Activated CD4-positive, alpha-beta T cell treated with anti-CD3 and anti-CD28 coated beads, Interleukin-2, amount 10 ng/mL, durations not matched to agents 24 days and 14 days (primary cell): ENCODE data around the gene PGBD5. TPM values are rescaled to one million over a fixed set of nuclear protein-coding genes. Genes with fewer than 3 reads are reported as not detected.
A peak's percentile ranks its signal among the peaks of the same experiment; 100 is the strongest.

Source experiments
- DNase-seq: peaks from one replicate; pipeline ENCODE4 v3.0.0; 2022
- H3K27ac Mint-ChIP-seq: one replicate; pipeline ENCODE4 v1.8.0; 2022; ENCODE audit warnings: mild to moderate bottlenecking, mixed read lengths
- H3K27me3 Mint-ChIP-seq: one replicate; pipeline ENCODE4 v1.8.0; 2022; ENCODE audit warnings: mixed read lengths
- H3K36me3 Mint-ChIP-seq: one replicate; pipeline ENCODE4 v1.8.0; 2022; ENCODE audit warnings: low read depth, mild to moderate bottlenecking, mixed read lengths
- H3K4me1 Mint-ChIP-seq: one replicate; pipeline ENCODE4 v1.8.0; 2021; ENCODE audit warnings: mixed read lengths
- H3K4me3 Mint-ChIP-seq: one replicate; pipeline ENCODE4 v1.8.0; 2022; ENCODE audit warnings: mild to moderate bottlenecking, moderate library complexity, mixed read lengths
- H3K9me3 Mint-ChIP-seq: one replicate; pipeline ENCODE4 v1.8.0; 2021; ENCODE audit warnings: mixed read lengths
- intact Hi-C: fragments of 100-400 bp; cut with micrococcal nuclease; formaldehyde crosslinking; loops from one replicate; pipeline ENCODE4 v1.15.1; 2023
- total RNA-seq: library from RNA; stranded (reverse); gene quantifications from 2 replicates; pipeline ENCODE4 v1.2.3, GENCODE V29; 2022

PGBD5 gene
- total RNA-seq, 1 donor from 2014 or later, result 0.09 TPM

DNA sequence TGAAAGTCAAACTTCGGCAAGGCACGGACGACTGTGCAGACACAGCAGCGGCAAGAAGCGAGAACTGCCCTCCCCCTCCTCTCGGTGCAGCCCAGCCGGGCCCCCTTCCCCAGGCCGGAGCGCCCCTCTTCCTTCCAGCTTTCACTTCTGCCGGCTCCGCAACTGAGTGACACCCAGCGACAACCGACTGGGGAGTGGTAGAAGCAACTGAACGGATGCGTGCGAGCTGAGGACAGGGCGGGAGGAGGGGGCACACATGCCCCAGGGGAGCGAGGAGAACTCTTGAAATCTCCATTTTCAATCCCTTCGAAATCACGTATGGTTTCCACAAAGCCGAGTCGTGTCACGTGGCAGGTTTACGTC, 146.6 kb downstream of the PGBD5 start:
- Mint-ChIP-seq H3K36me3 (peaks cover 25% of the 10 kb centered on the region), H3K9me3 (no peaks in the 10 kb centered on the region), H3K27me3 (no peaks in the 10 kb centered on the region), H3K4me1 (peaks cover 25% of the 10 kb centered on the region), H3K27ac (no peak overlapping the region), H3K4me3 (no peak overlapping the region)
- no peak for DNase-seq
- intact Hi-C loops, result loop anchor here (10.0 kb wide), 1 partner anchor 175 kb away; no protein-coding TSS in a partner anchor

DNA sequence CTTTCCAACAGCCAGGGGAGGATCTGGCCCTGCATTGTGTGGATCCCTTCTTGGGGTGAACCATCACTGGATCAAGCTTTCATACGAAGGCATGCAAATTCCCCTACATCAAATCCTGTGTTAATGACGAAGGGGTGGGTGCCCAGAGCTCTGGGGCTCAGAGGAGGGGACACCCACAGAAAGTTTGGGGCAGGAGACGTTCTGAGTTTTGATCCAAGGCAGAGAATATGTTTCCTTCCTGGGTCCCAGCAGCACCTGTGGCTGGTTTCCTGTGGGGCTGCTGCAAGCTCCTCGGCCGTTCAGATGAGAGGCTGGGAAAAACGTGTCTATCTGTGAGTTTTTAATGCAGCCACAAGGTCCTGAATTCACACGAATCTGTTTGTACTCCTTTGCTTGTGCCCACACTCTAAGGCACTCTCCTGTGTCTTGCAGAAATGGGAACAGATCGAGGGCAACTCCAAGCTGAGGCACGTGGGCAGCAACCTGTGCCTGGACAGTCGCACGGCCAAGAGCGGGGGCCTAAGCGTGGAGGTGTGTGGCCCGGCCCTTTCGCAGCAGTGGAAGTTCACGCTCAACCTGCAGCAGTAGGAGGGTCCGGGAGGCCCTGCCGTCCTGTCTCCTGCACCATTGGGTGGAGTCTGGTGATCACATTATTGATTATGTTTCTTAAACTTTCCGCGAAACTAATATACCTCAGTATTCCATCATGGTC, 147.1 kb downstream of the PGBD5 start:
- H3K4me1 Mint-ChIP-seq, result peaks cover 28% of the 10 kb centered on the region
- no peak for DNase-seq
- H3K36me3 Mint-ChIP-seq, result peaks cover 26% of the 10 kb centered on the region
- no peak overlapping the region for H3K4me3 Mint-ChIP-seq
- no peaks in the 10 kb centered on the region for H3K27me3 Mint-ChIP-seq
- peak overlapping the region; percentile 32 for H3K27ac Mint-ChIP-seq
- no peaks in the 10 kb centered on the region for H3K9me3 Mint-ChIP-seq
- intact Hi-C loops, result loop anchor here (10.0 kb wide), 1 partner anchor 174 kb away; no protein-coding TSS in a partner anchor

DNA sequence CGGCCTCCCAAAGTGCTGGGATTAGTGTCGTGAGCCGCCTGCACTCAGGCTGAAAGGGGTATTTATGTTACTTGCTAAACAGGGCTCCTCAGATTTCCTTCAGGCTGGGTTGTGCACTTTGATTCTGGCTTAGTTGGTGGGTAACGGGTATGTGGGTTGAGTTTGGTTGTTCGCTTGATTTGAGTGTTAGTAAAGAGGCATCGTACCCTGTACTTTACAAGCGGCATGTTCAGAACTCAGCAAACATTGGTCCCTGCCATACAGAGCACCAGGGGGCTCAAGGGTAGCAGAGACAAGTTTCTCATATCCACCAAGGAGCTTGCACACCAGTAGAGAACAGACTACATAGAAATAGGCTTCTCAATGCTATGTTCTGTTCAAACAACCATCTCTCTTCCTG, 147.8 kb downstream of the PGBD5 start:
- intact Hi-C loops, result loop anchor here (10.0 kb wide), 1 partner anchor 174 kb away; no protein-coding TSS in a partner anchor
- Mint-ChIP-seq H3K27me3 (no peaks in the 10 kb centered on the region), H3K9me3 (no peaks in the 10 kb centered on the region), H3K4me3 (no peak overlapping the region), H3K4me1 (peaks cover 33% of the 10 kb centered on the region), H3K36me3 (peaks cover 26% of the 10 kb centered on the region), H3K27ac (no peak overlapping the region)
- DNase-seq, result no peak

DNA sequence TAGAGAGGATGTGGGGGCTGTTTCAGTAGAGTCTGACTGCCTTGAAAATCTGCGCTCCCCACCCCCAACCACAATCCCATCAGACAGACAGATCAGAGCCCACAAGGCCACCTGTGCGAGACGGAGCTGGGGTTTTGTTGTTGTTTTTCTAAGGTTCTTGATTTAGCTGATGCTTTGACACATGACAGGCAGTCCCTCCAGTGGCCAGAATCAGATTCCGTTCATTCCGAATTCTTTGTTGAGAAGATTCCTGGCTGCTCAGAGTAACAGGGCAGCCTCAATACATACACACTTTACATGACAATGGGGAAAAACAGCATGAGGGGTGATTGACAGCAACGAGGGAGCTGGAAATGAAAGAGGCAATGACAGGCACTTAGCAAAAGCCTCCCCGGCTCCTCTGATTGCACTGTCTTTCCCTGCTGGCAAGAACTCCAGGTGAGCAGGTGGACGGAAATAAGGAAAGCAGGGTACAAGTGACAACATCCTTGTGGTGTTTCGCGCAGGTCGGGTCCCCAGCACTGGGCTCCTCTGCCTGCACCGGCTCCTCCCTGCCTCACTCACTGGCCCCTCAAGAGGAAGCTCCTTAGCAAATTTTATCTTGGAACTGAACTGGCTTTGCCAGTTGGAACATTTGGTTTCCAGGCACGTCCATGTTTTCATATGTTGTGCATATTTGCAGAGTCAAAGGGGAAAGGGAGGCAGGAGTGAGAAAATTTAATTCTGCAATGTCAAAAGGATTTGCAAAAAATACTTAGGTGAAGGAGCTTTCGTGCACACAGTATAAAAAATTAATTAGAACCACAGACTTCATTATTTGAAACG, 148.7 kb downstream of the PGBD5 start:
- Mint-ChIP-seq H3K27ac (no peak overlapping the region), H3K4me1 (peaks cover 41% of the 10 kb centered on the region), H3K36me3 (peaks cover 30% of the 10 kb centered on the region), H3K27me3 (no peaks in the 10 kb centered on the region), H3K4me3 (no peak overlapping the region), H3K9me3 (no peaks in the 10 kb centered on the region)
- intact Hi-C loops, result loop anchor here (10.0 kb wide), 1 partner anchor 173 kb away; no protein-coding TSS in a partner anchor
- DNase-seq, result no peak

DNA sequence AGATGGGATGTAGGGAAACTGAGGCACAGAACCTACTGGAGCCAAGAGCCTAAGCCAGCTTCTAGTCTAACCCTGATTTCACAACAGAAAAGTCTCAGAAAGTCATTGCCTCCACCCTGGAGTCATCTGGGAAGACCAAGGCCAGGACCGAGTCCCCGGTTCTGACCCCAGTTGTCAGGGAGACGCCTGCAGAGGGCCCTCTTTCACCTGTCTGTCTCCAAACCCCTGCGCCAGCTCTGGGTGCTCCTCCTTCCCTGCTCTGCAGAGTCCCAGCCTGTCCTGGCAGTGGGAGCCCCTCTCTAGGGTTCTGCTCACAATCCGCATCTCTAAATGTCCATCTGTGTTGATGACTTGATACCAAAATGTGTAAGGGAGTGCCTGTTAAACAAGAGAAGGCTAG, 149.7 kb downstream of the PGBD5 start:
- H3K27ac Mint-ChIP-seq, result no peak overlapping the region

DNA sequence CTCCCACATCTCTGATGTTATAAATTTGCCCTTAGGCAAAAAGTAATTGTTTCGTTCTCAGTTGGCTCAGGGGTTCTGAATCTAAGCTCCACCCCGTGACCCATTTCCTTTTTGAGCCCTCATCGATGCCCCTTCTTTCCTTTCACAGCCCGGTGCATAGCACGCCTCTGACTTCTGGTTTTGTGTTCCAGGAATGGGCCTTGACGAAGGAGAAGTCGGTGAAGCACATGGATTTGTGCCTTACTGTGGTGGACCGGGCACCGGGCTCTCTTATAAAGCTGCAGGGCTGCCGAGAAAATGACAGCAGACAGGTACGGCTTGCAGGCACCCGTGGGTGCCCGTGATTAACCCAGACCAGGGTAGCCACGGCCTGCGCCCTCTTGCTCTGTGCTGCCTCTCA, 151.9 kb downstream of the PGBD5 start:
- no peaks in the 10 kb centered on the region for H3K9me3 Mint-ChIP-seq
- H3K4me3 Mint-ChIP-seq, result no peak overlapping the region
- peaks cover 22% of the 10 kb centered on the region for H3K36me3 Mint-ChIP-seq
- H3K4me1 Mint-ChIP-seq, result peaks cover 50% of the 10 kb centered on the region
- no peaks in the 10 kb centered on the region for H3K27me3 Mint-ChIP-seq
- peak overlapping the region; percentile 63 for H3K27ac Mint-ChIP-seq
- DNase-seq, result no peak
- intact Hi-C loops, result loop anchor here (5.0 to 10.0 kb wide), 2 partner anchors 33 to 169 kb away; no protein-coding TSS in a partner anchor

More for the DNA sequence above, 149.7 kb downstream of the PGBD5 start:
- intact Hi-C loops, result loop anchor here (10.0 kb wide), 1 partner anchor 172 kb away; no protein-coding TSS in a partner anchor
- Mint-ChIP-seq H3K4me1 (peaks cover 37% of the 10 kb centered on the region), H3K27me3 (no peaks in the 10 kb centered on the region), H3K4me3 (no peak overlapping the region), H3K36me3 (peaks cover 28% of the 10 kb centered on the region), H3K9me3 (no peaks in the 10 kb centered on the region)
- no peak for DNase-seq

DNA sequence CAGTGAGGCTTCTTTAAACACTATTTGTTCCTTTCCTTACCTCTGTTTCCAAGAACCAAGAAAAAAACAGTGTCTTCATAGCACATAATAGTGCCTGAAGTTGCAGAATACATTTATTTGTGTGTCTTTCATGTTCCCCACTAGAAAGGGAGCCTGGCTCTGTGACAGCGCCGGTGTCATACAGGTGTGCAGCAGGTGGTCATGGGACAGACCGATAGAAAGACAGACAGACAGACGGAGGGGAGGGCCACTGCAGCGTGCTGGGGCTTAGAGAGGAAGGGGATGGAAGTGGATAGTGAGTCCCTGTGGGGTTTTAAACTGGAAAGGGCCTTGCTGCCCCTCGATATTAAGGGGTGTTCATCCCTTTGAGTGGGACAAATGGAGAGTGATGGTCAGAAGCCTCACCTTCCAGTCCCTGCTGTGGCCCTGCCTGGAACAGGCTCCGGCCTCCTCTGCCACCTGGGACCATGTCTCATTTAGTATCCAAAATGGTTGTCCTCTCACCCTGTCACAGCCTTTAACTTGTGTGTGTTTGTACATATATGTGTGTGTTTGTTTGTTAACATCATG, 152.9 kb downstream of the PGBD5 start:
- intact Hi-C loops, result loop anchor here (5.0 to 10.0 kb wide), 2 partner anchors 34 to 168 kb away; no protein-coding TSS in a partner anchor
- Mint-ChIP-seq H3K27ac (peak overlapping the region; percentile 51), H3K4me1 (peaks cover 44% of the 10 kb centered on the region), H3K27me3 (no peaks in the 10 kb centered on the region), H3K4me3 (no peak overlapping the region), H3K9me3 (no peaks in the 10 kb centered on the region), H3K36me3 (peaks cover 17% of the 10 kb centered on the region)
- no peak for DNase-seq

DNA sequence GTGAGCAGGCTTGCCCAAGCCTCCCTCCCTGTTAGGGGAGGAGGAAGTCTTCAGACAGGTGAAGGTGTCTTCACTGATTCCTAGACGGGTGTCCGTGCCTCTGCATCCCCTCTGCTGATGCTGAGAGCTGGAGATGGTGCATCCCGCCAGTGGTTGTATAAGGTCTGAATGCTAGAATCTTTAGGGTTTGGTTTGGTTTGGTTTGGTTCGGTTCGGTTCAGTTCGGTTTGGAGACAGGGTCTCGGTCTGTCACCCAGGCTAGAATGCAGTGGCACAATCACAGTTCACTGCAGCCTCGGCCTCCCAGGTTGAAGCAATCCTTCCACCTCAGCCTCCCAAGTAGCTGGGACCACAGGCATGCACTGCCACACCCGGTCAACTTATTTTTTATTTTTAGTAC, 153.6 kb downstream of the PGBD5 start:
- Mint-ChIP-seq H3K36me3 (peaks cover 17% of the 10 kb centered on the region), H3K4me1 (peaks cover 43% of the 10 kb centered on the region), H3K27me3 (no peaks in the 10 kb centered on the region), H3K27ac (peak overlapping the region; percentile 51), H3K4me3 (no peak overlapping the region), H3K9me3 (no peaks in the 10 kb centered on the region)
- DNase-seq, result no peak
- intact Hi-C loops, result loop anchor here (5.0 to 10.0 kb wide), 2 partner anchors 35 to 168 kb away; no protein-coding TSS in a partner anchor

DNA sequence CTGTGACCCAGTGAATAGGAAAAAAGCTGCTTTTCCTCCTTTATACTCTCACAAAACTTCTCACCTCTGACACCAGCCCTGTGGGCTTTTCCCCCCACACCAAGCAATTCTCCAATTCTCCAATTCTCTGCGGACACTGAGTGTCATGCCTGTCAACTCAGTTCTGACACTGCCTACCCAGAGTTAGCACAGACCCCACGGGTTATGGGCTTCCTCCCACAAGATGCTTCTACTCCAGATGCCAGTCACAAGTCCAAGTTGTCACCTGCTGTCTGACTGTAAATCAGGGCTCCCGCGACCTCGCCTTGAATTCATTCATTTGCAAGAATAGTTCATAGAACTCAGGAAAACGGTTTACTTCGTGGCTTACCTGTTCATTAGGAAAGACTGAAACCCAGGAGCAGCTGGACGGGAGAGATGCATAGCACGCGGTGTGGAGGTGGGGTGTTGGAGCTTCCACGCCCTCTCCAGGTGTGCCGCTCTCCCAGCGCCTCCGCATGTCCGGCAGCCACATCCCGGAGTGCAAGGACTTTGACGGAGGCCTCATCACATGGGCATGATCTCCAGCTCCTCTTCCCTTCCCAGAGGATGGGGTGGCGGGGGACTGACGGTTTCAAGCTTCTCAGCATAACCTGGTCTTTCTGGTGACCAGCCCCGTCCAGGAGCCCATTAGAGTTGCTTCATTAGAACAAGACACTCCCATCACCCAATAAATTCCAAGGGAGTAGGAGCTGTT, 154.7 kb downstream of the PGBD5 start:
- no peak for DNase-seq

DNA sequence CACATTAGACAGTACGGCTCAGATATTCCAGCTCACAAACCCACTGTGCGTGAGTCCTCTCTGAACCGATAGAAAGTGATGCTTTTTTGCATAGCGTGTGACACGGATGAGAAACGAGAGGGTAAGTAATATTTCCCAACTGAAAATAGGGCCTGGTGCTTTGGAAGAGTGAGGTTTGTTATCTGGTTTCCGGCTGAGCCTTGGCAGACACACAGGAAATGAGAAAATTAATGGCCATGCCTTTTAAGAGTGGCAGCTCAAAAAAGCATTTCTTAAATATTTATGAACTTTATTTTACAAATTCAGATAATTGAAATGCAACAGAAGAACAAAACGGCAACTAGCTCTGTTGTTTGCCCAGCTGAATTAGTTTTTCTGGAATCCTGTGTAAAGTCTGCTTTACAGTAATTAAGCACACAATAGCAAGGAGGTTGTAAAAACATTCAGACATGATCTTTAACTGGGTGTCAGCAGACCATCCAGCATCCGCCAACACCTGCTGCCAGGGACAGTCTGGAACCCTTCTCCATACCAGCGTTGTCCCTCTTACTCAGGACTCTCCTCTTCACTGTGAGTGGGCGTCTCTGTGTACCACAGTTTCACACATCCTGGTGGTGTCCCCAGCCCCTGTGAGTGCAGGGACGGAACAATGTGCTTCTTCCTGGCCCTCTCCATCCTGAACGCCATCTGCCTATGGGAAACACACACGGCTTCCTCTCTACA, 155.4 kb downstream of the PGBD5 start:
- peak; percentile 71 for DNase-seq
- no peaks in the 10 kb centered on the region for H3K27me3 Mint-ChIP-seq
- H3K4me1 Mint-ChIP-seq, result peaks cover 36% of the 10 kb centered on the region
- intact Hi-C loops, result loop anchor here (1.0 to 10.0 kb wide), 6 partner anchors 20 to 201 kb away; no protein-coding TSS in a partner anchor
- peak overlapping the region; percentile 90 for H3K27ac Mint-ChIP-seq
- peaks cover 14% of the 10 kb centered on the region for H3K36me3 Mint-ChIP-seq
- H3K4me3 Mint-ChIP-seq, result peak overlapping the region; percentile 47
- H3K9me3 Mint-ChIP-seq, result no peaks in the 10 kb centered on the region

More for the DNA sequence above, 154.7 kb downstream of the PGBD5 start:
- Mint-ChIP-seq H3K9me3 (no peaks in the 10 kb centered on the region), H3K4me3 (peak overlapping the region; percentile 47), H3K36me3 (peaks cover 17% of the 10 kb centered on the region), H3K27me3 (no peaks in the 10 kb centered on the region), H3K27ac (peak overlapping the region; percentile 90), H3K4me1 (peaks cover 36% of the 10 kb centered on the region)
- intact Hi-C loops, result loop anchor here (2.0 to 10.0 kb wide), 4 partner anchors 21 to 167 kb away; no protein-coding TSS in a partner anchor

DNA sequence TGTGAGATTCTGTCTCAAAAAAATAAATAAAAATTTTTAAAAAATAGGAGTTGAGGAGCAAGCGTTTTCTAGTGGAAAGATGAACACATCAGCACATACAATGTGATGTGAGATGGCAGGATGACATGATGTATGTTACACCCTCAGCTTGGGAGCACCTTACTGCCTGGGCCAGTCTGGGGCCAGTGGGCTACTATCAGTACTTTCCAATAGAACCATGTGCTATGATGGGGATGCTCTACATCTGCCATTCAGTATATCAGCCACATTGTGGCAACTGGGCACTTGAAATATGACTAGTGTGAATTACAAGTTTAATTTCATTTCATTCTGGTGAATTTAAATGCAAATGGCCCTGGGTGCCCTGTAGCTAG, 156.0 kb downstream of the PGBD5 start:
- no peaks in the 10 kb centered on the region for H3K9me3 Mint-ChIP-seq
- peak overlapping the region; percentile 37 for H3K4me3 Mint-ChIP-seq
- H3K36me3 Mint-ChIP-seq, result peaks cover 17% of the 10 kb centered on the region
- DNase-seq, result no peak
- peaks cover 36% of the 10 kb centered on the region for H3K4me1 Mint-ChIP-seq
- H3K27me3 Mint-ChIP-seq, result no peaks in the 10 kb centered on the region
- H3K27ac Mint-ChIP-seq, result peak overlapping the region; percentile 90
- intact Hi-C loops, result loop anchor here (1.0 to 10.0 kb wide), 6 partner anchors 19 to 201 kb away; no protein-coding TSS in a partner anchor

DNA sequence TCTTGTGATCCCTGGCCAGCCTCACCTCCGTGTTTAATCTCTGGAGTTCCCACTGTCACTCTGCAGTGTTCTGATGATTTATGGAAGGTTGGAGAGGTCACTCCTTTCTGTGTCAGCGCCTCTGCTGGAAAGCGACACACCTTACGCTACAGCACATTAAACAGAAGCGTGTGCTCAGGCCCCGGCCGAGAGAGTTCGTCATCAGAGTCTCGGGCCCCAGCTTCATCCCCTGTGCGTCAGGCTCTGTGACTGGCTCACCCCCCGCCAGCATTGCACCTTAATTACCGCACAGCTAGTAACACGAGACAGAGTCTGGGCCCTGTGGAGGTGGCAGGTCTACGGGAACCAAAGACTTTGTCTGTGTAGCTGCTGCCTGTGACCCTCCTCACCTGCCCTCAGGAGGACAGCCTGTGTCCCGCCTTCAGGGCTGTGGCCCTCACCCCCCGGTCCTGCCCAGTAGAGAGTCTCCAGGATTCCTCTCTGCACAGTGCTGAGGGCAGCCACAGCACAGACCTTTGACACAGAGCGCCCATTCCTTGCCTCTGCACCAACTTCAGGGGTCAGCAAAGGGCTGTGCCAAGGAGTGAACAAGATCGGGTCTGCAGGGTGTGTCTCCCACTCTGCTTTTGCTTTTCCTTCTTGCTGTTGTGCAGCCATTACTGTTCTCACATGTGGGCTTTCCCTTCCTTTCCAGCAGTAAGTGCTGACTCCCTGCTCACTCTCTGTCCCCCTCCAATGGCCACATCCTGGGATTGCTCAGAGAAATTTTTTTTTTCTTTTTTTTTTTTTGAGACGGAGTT, 157.6 kb downstream of the PGBD5 start:
- intact Hi-C loops, result loop anchor here (2.0 kb wide), 1 partner anchor 82 kb away; no protein-coding TSS in a partner anchor
- no peak overlapping the region for H3K4me3 Mint-ChIP-seq
- DNase-seq, result peak; percentile 65
- no peaks in the 10 kb centered on the region for H3K9me3 Mint-ChIP-seq
- peak overlapping the region; percentile 81 for H3K27ac Mint-ChIP-seq
- no peaks in the 10 kb centered on the region for H3K27me3 Mint-ChIP-seq
- H3K36me3 Mint-ChIP-seq, result peaks cover 28% of the 10 kb centered on the region
- H3K4me1 Mint-ChIP-seq, result peaks cover 29% of the 10 kb centered on the region
